Nephron progenitor cell (in vitro differentiated cells): ENCODE results near the gene CIITA.
A peak's percentile ranks its signal among the peaks of the same experiment; 100 is the strongest.

Experiments
- DNase-seq: peaks from one replicate; pipeline ENCODE4 v3.0.0; 2021
- H3K27ac Mint-ChIP-seq: 2 replicates; pipeline ENCODE4 v1.8.0; 2021; ENCODE audit warnings: mild to moderate bottlenecking, moderate library complexity, mixed read lengths
- H3K27me3 Mint-ChIP-seq: 2 replicates; pipeline ENCODE4 v1.8.0; 2021; ENCODE audit warnings: mild to moderate bottlenecking, low read depth, mixed read lengths; ENCODE audit not compliant: poor library complexity
- H3K36me3 Mint-ChIP-seq: 2 replicates; pipeline ENCODE4 v1.8.0; 2021; ENCODE audit warnings: low read depth, mixed read lengths
- H3K4me1 Mint-ChIP-seq: 2 replicates; pipeline ENCODE4 v1.8.0; 2021; ENCODE audit warnings: mixed read lengths
- H3K4me3 Mint-ChIP-seq: 2 replicates; pipeline ENCODE4 v1.8.0; 2021; ENCODE audit warnings: mild to moderate bottlenecking, moderate library complexity, mixed read lengths
- H3K9me3 Mint-ChIP-seq: 2 replicates; pipeline ENCODE4 v1.8.0; 2021; ENCODE audit warnings: mild to moderate bottlenecking, moderate library complexity, mixed read lengths
- TF ChIP-seq, protein P1 (sequence below): fragments of 200-600 bp; sonication (generic); IDR thresholded peaks from 2 replicates; pipeline ENCODE4 v1.5.0; 2021; ENCODE audit warnings: antibody characterized with exemption

CIITA gene

DNA sequence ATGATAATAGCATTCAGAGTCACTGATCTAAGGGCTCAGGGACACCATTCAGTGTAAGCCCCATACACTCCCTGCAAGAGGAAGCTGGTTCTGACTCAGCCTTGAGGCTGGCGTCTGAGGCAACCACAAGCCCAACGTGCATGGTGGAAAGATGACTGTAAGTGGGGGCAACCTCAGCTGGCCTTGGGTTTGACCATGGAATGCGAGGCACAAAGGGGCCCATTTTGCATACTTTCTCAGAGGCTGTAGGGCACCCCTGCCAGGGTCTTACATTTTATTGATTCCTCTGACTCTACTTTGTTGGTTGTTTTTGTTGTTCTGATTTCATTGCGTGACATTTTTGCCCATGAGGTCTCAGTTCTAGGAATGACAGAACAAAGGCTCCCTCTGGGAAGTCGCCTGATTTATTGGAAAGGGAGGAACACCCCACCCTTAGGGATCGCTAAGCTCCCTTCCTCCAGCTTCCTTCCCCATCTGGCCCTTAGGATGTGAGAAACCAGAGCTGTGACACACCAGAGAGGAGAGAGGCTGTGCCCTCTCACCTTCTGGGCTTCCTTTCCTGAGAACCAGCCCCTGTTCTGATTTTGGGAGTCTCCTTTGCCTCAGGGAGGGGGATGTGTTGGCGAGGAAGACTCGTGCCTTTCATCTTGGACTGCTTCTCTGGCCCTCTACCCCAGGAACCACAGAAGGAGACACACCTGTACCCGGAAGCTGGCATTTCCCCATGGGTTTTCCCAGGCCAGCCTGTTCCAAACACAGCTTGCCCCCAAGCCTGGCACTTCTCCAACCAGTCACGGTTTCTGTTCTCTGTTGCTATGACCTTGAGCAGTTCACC, 5.6 kb upstream of the CIITA start:
- Mint-ChIP-seq H3K27me3 (peaks cover 52% of the 10 kb centered on the region), H3K9me3 (no peaks in the 10 kb centered on the region), H3K27ac (no peak overlapping the region), H3K4me3 (no peak overlapping the region), H3K36me3 (no peaks in the 10 kb centered on the region), H3K4me1 (peaks cover 27% of the 10 kb centered on the region)
- TF ChIP-seq, protein P1, sequence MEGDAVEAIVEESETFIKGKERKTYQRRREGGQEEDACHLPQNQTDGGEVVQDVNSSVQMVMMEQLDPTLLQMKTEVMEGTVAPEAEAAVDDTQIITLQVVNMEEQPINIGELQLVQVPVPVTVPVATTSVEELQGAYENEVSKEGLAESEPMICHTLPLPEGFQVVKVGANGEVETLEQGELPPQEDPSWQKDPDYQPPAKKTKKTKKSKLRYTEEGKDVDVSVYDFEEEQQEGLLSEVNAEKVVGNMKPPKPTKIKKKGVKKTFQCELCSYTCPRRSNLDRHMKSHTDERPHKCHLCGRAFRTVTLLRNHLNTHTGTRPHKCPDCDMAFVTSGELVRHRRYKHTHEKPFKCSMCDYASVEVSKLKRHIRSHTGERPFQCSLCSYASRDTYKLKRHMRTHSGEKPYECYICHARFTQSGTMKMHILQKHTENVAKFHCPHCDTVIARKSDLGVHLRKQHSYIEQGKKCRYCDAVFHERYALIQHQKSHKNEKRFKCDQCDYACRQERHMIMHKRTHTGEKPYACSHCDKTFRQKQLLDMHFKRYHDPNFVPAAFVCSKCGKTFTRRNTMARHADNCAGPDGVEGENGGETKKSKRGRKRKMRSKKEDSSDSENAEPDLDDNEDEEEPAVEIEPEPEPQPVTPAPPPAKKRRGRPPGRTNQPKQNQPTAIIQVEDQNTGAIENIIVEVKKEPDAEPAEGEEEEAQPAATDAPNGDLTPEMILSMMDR, result no peak
- no peak for DNase-seq

DNA sequence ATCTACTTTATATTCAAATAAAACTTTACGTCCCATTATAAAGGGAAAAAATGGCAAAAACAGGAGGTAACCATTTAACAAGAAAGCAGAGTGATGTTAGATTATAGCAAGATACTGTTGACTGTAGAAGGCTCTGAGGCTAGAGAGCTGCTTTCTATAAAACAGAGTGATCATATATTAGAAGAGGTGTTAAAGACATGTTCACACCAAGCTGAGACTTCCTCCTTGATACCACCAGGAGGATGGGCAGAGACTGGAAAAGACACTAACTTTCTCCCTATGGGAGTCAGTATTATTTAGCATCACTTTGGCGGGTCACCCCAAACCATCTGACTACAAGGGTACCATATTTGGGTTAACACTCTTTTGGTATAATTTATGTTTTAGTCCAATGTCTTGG, 687 bp upstream of the CIITA start:
- TF ChIP-seq, protein P1, result no peak
- Mint-ChIP-seq H3K27me3 (peaks cover 90% of the 10 kb centered on the region), H3K27ac (no peak overlapping the region), H3K36me3 (no peaks in the 10 kb centered on the region), H3K9me3 (no peaks in the 10 kb centered on the region), H3K4me1 (peaks cover 13% of the 10 kb centered on the region), H3K4me3 (no peak overlapping the region)
- DNase-seq, result no peak

DNA sequence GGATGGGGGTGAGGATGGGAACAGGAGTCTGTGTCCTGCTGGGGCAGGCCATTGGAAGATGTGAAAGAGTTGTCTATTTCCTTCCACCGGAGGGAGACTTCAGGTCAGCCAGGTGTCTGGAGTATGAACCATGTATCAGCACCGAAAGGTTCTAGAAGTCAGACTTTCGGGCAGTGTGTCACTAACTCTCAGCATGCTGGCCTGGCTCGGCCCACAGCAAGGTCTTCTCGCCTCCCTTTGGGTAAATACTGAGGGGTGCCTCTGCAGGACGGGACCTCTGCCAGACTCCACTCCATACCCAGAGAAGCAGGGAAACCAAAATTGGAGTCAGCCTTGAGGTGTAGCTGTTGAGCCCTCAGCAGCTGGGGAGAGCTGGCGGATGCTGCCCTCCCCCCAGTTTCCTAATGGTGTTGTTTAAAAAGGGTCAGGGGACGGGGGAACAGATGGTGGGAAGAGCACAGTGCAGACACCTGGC, 507 bp downstream of the CIITA start:
- DNase-seq, result no peak
- H3K36me3 Mint-ChIP-seq, result no peaks in the 10 kb centered on the region
- H3K9me3 Mint-ChIP-seq, result no peaks in the 10 kb centered on the region
- TF ChIP-seq, protein P1, result no peak
- H3K27ac Mint-ChIP-seq, result no peak overlapping the region
- H3K4me1 Mint-ChIP-seq, result peaks cover 9% of the 10 kb centered on the region
- no peak overlapping the region for H3K4me3 Mint-ChIP-seq
- H3K27me3 Mint-ChIP-seq, result peaks cover 92% of the 10 kb centered on the region

DNA sequence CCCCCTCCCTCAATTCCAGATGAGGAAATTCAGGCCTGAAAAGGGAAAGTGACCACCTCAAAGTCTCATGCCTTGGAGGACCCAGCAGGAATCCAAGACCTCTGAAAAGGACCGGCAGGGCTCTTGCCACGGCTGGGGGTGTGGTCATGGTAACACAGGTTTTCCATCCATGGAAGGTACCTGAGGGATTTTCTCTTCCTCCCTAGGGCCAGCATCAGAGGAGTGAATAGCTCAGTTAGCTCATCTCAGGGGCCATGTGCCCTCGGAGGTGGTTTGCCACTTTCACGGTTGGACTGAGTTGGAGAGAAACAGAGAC, 1.3 kb downstream of the CIITA start:
- DNase-seq, result no peak
- H3K27ac Mint-ChIP-seq, result no peak overlapping the region
- TF ChIP-seq, protein P1, result no peak
- peaks cover 86% of the 10 kb centered on the region for H3K27me3 Mint-ChIP-seq
- peaks cover 14% of the 10 kb centered on the region for H3K4me1 Mint-ChIP-seq
- no peak overlapping the region for H3K4me3 Mint-ChIP-seq
- no peaks in the 10 kb centered on the region for H3K9me3 Mint-ChIP-seq
- no peaks in the 10 kb centered on the region for H3K36me3 Mint-ChIP-seq

DNA sequence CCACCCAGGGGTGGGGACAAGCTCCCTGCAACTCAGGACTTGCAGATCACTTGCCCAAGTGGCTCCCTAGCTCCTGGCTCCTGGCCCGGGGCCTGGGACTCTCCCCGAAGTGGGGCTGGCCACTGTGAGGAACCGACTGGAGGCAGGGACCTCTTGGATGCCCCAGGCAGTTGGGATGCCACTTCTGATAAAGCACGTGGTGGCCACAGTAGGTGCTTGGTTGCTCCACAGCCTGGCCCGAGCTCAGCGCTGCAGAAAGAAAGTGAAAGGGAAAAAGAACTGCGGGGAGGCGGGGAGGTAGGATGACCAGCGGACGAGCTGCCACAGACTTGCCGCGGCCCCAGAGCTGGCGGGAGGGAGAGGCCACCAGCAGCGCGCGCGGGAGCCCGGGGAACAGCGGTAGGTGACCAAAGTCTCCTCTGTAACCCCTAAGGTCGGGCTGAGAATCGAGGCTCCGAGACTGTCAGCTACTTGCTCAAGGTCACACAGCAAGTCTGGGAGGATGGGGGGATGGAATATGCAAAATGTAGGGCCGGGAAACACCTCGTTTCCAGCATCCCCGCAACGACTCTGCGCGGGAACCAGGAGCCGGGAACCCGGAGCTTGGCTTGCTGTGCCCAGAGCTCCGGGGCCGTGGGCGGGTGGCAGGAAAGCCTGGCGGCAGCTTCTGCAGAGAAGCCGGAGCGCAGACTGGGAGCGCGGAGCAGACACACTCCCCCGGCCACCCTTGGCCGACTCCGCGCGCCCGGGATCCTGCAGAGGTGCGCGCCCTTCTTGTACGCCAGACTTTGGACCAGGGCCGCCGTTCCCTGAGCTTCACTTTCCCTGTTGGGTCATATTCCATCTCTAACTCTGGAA, 1.9 kb downstream of the CIITA start:
- TF ChIP-seq, protein P1, result no peak
- DNase-seq, result no peak

More for the DNA sequence above, 1.9 kb downstream of the CIITA start:
- Mint-ChIP-seq H3K4me1 (peaks cover 18% of the 10 kb centered on the region), H3K27ac (no peak overlapping the region), H3K4me3 (peak overlapping the region; percentile 38), H3K36me3 (no peaks in the 10 kb centered on the region), H3K27me3 (peaks cover 85% of the 10 kb centered on the region), H3K9me3 (no peaks in the 10 kb centered on the region)
